SK-N-SH treated with all-trans-retinoic acid at 6 μM for 48 hours (cell line): ENCODE measurements around the gene HOXB1.

ENCODE experiments used
- ESRRG ChIP-seq: fragments of 250-450 bp; sonication (Bioruptor Pico); IDR thresholded peaks from 2 replicates; pipeline ENCODE4 v1.6.1; 2021; ENCODE audit warnings: mild to moderate bottlenecking
- PATZ1 ChIP-seq: fragments of 250-450 bp; sonication (Bioruptor Pico); IDR thresholded peaks from 2 replicates; pipeline ENCODE4 v1.8.0; 2020; ENCODE audit warnings: mild to moderate bottlenecking, moderate library complexity, borderline replicate concordance
- POU6F1 ChIP-seq: fragments of 250-450 bp; sonication (Bioruptor Pico); IDR thresholded peaks from 2 replicates; pipeline ENCODE4 v1.8.0; 2021; ENCODE audit warnings: low read depth, mild to moderate bottlenecking, moderate library complexity, borderline replicate concordance
- RARB ChIP-seq: fragments of 250-450 bp; sonication (Bioruptor Pico); IDR thresholded peaks from 2 replicates; pipeline ENCODE4 v1.8.0; 2021; ENCODE audit warnings: mild to moderate bottlenecking, moderate library complexity
- SNAI2 ChIP-seq: fragments of 250-450 bp; sonication (Bioruptor Pico); IDR thresholded peaks from 2 replicates; pipeline ENCODE4 v1.5.0; 2020; ENCODE audit warnings: mild to moderate bottlenecking, moderate library complexity
- TOX ChIP-seq: fragments of 250-450 bp; sonication (Bioruptor Pico); IDR thresholded peaks from 2 replicates; pipeline ENCODE4 v1.8.0; 2021; ENCODE audit warnings: mild to moderate bottlenecking, moderate library complexity, borderline replicate concordance
- ZC3H10 ChIP-seq: fragments of 250-450 bp; sonication (Bioruptor Pico); IDR thresholded peaks from 2 replicates; pipeline ENCODE4 v1.5.1; 2021; ENCODE audit warnings: mild to moderate bottlenecking, moderate library complexity
- ZFP30 ChIP-seq: fragments of 450-650 bp; formaldehyde crosslinking; IDR thresholded peaks from 2 replicates; pipeline ENCODE4 v1.5.0; 2022; ENCODE audit warnings: mild to moderate bottlenecking, moderate library complexity
- ZNF565 ChIP-seq: fragments of 450-650 bp; formaldehyde crosslinking; conservative IDR thresholded peaks from 2 replicates; pipeline ENCODE4 v1.5.0; 2020; ENCODE audit warnings: low read depth, mild to moderate bottlenecking, moderate library complexity

- TF ChIP-seq POU6F1 (CRISPR knock-in tag), result no peak
- no peak for TF ChIP-seq ZC3H10 (CRISPR knock-in tag)
- no peak for TF ChIP-seq ZNF565
- no peak for TF ChIP-seq RARB (CRISPR knock-in tag)
- no peak for TF ChIP-seq ESRRG (CRISPR knock-in tag)
- TF ChIP-seq TOX (CRISPR knock-in tag), result no peak
- no peak for TF ChIP-seq SNAI2 (CRISPR knock-in tag)
- TF ChIP-seq ZFP30, result no peak
- no peak for TF ChIP-seq PATZ1 (CRISPR knock-in tag)
These were observed 30.1 kb downstream of the HOXB1 start for GRCh38 chr17:48500435-48501426.
